Right kidney (tissue), 9 donors: ENCODE data around the gene FCRLB.
"Not testable (repeated sequence)": the region's sequence is repeated elsewhere in the genome, so short reads cannot be mapped to it uniquely, and the experiment has no call there.

ENCODE experiments used
- DNase-seq: peaks from one replicate; pipeline ENCODE4 v3.0.0-alpha.2; 2016
- long read RNA-seq, 8 donors: transcript quantifications; one replicate each; lab custom pipeline, GENCODE V29; 2026

Gene FCRLB, protein sequence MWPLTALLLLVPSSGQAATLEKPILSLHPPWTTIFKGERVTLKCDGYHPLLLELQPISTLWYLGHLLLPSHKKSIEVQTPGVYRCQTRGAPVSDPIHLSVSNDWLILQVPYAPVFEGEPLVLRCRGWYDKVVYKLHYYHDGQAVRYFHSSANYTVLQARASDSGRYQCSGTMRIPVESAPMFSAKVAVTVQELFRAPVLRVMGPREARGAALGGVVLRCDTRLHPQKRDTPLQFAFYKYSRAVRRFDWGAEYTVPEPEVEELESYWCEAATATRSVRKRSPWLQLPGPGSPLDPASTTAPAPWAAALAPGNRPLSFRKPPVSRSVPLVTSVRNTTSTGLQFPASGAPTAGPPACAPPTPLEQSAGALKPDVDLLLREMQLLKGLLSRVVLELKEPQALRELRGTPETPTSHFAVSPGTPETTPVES
- long read RNA-seq, donor 1, partial matches to known transcripts: 0 of 4 reads
- long read RNA-seq, donor 1, other reads (novel, unspliced or antisense): 0 of 4 reads
- long read RNA-seq, donor 2, transcript FCRLB-206 (2 exons, 1,989 nt): major isoform, 6 of 6 reads
- long read RNA-seq, donor 2, partial matches to known transcripts: 0 of 6 reads
- long read RNA-seq, donor 2, other reads (novel, unspliced or antisense): 0 of 6 reads
- long read RNA-seq, donor 3, partial matches to known transcripts: 0 of 1 reads
- long read RNA-seq, donor 3, other reads (novel, unspliced or antisense): 0 of 1 reads
- long read RNA-seq, donor 4, partial matches to known transcripts: 0 of 1 reads
- long read RNA-seq, donor 4, other reads (novel, unspliced or antisense): 0 of 1 reads
- long read RNA-seq, donor 5, partial matches to known transcripts: 0 of 2 reads
- long read RNA-seq, donor 5, other reads (novel, unspliced or antisense): 0 of 2 reads
- long read RNA-seq, donor 6: 0 reads
- long read RNA-seq, donor 7, partial matches to known transcripts: 0 of 3 reads
- long read RNA-seq, donor 7, other reads (novel, unspliced or antisense): 0 of 3 reads
- long read RNA-seq, donor 8, partial matches to known transcripts: 0 of 1 reads
- long read RNA-seq, donor 8, other reads (novel, unspliced or antisense): 0 of 1 reads

DNA sequence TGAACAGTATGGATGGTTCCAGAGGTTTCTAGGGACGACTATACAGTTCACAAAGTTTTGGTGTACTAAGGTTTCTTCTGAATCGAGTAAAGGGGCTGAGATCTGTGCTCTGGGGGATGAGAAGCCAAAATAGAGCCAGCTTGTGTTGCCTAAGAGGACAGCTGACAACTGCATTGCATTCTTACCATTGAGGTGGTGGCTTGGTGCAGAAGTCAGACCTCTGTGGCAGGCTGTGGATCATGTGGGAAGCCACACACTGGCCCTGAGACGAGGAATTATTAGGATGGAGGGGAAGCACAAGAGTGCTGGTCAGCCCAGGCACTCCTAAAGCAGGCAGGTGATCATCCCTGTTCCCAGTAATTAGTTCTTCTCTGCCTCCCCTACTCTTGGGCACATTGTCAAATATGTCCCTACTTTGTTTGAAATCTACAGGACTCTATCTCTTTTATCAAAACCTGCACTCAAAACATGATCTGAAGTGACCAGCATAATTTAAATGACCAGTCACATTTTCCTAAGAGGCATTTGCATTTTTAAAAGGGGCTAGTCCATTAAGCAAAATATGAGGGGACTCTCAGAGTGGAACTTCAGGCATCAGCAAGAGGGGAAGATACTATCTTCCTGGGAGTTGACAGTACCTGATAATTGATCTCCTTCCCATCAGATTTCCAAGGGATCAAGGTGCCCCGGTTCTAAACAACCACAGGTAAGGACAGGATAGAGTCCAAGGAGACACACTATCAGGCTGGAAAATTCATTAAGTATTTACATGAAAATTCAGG is at the start of gene FCRLB:
TSS of gene FCRLB (plus strand) at position 589 of the 782 bp plus-strand sequence. CDS start 1,129 bp downstream, outside the sequence.
- no peak for DNase-seq

DNA sequence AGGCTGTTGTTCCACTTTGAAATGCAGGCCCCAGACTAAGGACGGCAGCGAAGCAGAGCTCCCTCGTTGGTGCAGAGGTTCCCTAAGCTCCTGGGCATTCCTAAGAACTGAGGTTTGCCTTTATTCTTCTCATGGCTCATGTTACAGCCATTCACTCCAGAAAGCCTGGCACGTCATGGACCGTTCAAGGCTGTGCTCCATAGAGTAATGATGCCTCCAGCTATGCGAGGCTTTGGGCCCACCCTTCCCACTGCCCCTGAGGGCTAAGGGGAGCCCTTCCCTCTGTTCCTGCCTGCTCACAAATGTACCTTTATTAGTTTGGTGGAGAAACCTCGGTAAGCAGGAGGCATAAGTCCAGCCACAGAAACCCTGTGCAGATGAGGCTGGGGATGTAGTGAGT is 47.9 kb upstream of the FCRLB start:
- not testable (repeated sequence) for DNase-seq

DNA sequence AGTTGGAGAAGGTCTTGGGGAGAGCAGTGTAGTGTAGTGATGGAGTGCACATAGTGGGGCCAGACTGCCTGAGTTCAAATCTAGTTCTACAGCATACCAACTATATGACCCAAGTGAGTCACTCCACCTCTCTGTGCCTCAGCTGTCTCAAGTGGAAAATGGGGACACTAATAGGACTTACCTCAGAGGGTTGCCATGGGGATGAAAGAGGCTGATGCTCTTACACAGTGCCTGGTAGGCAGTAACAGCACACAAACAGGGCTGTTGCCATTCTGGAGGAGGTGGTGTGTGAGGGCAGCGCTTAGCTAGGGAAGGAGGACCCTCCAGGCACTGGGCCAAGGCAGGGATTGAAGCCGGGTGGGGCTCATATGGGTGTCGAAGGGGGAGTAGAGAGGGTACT is 46.9 kb upstream of the FCRLB start:
- not testable (repeated sequence) for DNase-seq

DNA sequence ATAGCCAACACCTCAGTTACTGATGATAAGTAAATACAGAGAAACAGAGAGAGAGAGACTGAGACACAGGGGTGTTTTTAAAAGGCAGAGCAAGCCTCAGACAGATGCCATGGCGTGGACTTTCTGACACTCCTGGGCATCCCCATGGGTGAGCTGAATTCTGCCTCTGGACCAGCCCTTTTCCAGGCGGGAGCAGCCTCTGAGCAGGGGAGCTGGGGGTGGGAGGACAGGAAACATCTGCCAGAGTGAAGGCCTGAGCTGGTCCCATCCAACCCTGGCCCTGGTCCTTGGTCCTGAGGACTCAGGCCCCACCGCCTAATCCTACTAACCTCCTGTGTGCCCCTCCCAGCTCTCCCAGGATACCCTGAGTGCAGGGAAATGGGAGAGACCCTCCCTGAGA is 46.4 kb upstream of the FCRLB start:
- DNase-seq: not testable (repeated sequence)

DNA sequence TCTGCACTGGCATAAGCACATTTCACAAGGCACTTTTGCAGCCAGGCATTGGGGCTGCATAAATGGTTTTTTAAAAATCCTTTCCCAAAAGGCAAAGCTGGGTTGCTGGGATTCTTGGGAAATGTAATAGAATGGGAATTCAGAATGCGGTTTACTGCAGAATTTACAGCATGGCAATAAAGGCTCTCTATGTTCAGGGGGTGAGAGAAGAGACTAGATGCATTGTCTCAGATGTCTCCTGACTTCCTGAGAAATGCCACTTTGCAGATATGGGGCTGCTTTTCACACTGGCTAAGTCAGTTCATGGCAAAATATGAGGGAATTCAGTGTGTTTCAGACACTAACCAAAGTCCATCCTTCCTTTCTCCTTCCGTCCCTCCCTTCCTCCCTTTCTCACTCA is 44.9 kb upstream of the FCRLB start:
- DNase-seq: no peak

DNA sequence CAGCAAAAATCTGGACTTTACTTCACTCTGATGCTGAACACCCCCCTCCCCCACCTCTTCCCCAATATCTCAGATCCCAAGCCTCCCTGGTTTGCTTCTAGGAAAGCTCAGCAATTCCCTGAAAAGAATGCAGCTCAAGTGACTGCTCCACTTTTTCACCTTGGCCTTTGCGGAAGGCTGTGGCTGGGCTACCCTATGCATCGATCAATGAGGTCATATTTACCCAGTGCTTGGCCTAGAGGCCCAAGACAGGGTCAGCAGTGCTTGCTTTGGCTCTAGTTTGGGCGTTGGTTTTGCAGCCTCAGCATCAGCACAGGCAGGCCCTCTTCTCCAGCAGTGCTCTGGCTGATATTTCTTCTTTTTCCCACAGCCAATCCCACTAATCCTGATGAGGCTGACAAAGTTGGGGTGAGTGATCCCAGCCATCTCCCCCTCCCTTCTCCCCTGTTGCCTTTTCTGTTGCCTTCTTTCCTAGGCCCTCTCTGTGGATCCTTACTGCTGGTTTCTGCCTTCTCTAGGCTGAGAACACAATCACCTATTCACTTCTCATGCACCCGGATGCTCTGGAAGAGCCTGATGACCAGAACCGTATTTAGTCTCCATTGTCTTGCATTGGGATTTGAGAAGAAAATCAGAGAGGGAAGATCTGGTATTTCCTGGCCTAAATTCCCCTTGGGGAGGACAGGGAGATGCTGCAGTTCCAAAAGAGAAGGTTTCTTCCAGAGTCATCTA is 44.2 kb upstream of the FCRLB start:
- no peak for DNase-seq

DNA sequence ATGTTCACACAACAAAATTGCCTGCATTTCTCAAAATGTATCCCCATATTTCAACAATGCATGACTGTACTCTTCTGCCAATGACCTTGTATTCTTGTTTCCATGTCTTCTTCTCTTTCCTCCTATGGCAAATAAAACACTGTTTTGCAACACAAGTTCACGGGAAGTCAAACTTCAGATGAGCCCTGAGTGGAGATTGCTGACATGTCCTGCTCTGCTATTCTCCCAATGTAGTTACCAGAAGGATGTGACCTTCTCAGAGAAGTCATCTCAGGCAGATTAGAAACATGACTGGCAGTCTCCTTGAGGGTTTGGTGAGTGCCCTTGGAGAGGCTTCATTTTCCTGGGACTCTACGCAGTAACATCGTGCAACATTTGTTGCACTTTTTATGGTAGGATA is 42.8 kb upstream of the FCRLB start:
- DNase-seq: no peak

DNA sequence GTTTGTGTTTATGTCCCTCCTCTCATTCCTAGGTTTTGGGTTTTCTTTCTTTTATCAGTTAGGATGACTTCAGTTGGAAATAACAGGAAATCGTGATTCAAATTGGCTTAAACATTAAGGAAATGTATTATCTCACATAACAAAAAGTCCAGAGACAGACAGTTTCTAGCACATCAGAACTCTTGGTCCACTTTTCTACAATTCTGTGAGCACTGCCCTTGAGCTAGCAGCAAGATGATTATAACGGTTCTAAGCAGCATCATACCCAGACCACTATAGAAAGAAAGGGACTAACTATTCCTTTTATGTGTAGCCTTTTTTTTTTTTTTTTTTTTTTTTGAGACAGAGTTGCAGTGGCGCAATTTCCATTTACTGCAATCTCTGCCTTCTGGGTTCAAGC is 39.5 kb upstream of the FCRLB start:
- DNase-seq: no peak

DNA sequence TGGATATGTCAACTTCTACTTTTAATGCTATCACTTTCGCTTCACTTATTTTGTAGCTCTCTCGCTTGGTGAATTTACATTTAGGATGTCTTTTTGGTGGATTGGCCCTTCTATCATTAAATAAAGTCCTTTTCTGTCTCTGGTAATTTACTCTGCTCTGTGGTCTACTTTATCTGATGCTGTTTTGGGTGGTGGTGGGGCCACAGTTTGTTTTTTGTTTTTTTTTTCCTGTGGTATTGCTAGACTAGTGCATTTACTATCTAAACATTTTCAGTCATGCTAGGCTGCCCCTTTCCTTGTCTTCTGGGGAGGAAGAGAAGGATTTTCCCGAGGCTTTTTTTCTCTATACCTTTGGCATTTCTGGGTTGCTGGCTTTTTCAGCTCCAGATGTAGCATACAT is 32.4 kb upstream of the FCRLB start:
- DNase-seq: no peak

DNA sequence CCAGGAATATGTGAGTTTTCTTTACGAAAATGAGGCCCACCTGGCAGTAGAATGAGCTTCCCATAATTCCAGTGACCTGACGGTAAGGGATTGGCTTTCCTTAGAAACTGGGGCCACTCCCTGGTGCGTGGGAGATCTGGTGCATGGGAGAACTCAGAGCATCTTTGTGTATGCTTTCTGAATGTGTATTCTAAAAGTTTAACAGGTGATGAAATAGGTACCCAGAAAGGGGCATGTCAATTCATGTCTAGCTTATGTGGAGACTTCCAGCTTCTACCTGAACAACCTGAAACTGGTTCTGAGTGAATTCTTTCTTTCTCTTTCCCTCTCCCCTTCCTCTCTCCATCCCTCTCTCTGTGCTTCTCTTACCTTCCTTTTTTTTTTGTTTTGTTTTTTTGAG is 29.5 kb upstream of the FCRLB start:
- no peak for DNase-seq

DNA sequence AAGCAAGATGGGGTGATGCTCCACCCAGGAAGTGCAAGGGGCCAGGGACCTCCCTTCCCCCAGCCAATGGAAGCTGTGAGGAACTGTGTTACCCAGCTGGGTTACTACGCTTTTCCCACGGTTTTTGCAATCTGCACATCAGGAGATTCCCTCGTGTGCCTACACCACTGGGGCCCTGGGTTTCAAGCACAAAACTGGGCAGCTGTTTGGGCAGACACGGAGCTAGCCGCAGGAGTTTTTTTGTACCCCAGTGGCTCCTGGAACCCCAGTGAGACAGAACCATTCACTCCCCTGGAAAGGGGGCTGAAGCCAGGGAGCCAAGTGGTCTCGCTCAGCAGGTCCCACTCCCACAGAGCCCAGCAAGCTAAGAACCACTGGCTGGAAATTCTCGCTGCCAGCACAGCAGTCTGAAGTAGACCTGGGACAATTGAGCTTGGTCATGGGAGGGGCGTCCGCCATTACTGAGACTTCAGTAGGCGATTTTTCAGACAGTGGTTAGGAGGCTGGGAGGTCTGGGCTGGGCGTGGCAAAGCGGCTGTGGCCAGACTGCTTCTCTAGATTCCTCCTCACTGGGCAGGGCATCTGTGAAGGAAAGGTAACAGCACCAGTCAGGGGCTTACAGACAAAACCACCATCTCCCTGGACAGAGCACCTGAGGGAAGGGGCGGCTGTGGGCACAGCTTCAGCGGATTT is 28.2 kb upstream of the FCRLB start:
- DNase-seq: not testable (repeated sequence)

DNA sequence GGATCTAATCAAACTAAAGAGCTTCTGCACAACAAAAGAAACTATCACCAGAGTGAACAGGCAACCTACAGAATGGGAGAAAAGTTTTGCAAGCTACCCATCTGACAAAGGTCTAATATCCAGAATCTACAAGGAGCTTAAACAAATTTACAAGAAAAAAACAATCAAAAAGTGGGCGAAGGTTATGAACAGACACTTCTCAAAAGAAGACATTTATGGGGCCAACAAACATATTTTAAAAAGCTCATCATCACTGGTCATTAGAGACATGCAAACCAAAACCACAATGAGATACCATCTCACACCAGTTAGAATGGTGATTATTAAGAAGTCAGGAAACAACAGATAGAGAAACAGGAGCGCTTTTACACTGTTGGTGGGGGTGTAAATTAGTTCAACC is 23.0 kb upstream of the FCRLB start:
- DNase-seq: not testable (repeated sequence)

DNA sequence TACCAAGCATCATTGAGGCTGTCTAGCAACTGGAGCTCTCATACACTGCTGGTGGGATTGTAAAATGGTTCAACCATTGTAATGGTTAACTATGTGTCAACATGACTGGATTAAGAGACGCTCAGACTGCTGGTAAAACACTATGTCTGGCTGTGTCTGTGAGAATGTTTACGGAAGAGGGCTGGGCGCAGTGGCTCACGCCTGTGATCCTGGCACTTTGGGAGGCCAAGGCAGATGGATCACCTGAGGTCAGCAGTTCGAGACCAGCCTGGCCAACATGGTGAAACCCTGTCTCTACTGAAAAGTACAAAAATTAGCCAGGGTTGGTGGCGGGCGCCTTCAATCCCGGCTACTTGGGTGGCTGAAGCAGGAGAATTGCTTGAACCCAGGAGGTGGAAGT is 19.1 kb upstream of the FCRLB start:
- no peak for DNase-seq

DNA sequence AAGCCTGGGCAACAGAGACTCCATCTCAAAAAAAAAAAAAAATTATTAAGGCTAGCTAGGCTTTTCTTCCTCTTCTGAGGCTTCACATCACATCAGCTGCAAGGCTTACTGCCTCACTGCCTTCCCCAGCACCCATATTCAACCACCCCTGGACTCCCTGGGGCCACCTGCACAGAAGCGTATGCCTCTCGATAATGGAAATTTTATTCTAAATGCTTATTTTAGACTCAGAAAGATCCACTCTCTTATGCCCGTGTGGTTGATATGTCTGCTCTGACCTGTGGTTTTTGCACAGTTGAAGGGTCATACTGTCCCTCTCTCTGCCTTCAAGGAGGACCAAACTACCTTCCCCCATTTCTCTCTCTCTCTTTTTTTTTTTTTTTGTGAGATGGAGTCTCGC is 15.8 kb upstream of the FCRLB start:
- no peak for DNase-seq

DNA sequence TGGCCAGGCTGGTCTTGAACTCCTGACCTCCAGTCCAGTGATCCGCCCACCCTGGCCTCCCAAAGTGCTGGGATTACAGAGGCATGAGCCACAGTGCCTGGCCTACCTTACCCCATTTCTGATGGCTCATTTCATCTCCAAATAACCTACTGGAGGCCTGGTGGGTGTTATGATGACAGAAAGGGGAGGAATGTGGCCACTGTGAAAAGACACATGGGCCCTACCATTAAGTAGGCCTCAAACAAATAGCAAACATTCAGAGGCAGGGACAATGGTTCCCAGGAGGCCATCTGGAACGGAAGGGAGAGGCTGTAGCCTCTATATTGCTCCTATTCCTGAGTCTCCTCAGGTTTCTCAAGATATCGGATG is 15.2 kb upstream of the FCRLB start:
- no peak for DNase-seq

DNA sequence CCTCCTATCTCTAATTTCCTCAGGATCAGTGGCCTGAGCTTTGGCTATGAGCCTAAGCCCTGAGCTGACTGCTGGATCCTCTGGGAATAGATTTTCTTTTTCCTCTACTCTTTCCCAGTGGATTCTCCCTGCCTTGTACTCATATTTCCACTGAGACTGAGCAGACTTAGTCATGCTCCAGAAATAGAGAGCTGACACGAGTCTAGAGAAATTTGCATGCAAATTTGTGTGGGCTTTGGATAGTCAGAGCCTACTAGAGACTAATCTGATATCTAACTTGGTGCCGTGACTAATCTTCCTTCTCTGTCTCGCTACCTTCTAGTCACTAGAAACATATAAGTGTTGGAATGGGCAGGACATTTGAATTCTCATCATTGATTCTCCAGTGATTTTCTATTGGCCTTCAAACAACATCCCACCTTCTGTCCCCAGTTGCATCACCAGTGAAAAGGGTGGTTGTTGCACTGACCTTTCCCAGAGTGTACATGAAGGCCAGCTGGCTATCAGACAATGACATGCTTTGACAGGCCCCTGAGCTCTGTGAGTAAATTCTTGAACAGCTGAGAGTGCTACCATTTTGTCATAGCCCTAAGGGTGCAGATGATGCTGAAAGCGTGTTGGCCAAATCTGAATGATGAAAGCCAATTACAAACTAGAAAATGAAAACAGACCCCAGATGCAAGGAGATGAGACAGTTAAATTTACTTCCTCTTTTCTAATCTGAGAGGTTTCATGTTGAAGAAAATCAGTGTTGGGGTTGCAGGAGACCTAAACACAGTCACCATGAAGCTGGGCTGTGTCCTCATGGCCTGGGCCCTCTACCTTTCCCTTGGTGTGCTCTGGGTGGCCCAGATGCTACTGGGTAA is 14.6 kb upstream of the FCRLB start, which contains the start of gene FCRLA:
TSS of gene FCRLA (plus strand) at position 748 of the 866 bp plus-strand sequence. CDS start at position 784, 36 bp downstream.
- no peak for DNase-seq

DNA sequence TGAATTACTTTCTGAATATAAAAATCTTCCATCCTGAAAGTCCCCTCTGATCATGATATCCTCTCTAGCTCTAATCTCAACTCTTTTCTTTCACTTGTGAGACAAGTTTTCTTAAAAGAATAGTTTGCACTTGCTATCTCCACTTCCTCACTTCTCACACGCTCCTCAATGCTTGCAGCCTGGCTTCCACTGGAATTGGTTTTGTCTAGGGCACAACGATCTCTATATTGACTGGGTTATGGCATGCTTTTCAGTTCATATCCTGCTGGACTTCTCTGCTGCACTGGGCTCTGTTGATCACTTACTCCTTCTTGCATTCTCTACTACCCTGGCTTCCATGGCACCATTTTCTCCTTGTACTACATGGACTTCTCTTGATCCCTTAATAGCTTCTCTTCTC is 13.8 kb upstream of the FCRLB start:
- no peak for DNase-seq

DNA sequence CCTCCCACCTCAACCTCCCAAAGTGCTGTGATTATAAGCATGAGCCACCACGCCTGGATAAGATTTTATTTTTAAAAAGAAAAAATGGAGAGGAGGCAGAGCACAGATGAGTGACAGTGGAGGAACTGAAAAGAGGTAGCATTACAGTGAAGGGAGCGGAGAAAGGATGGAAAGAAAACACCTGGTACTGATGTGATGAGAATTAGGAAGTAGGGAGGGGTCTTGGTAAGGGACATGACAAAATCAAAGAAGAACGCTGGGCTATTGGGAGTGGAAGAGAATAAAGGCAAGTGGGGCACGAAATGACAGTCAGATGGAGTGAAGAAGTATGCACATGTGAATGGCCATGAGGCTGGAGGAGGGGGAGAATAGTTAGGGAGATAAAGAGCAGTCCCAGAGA is 12.0 kb upstream of the FCRLB start:
- no peak for DNase-seq

DNA sequence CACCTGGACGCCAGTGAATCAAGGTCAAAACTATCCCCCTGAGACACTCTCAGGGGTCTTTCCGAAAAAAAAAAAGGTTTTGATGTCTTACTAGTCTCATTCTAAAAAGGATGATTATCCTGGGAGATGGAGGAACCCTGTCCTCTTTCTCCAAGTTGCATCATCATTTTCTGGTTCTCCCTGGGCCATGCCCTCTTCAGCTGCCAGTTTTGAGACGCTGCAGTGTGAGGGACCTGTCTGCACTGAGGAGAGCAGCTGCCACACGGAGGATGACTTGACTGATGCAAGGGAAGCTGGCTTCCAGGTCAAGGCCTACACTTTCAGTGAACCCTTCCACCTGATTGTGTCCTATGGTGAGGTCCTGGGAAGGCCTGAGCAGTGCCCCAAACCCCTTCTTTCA is 10.8 kb upstream of the FCRLB start:
- DNase-seq: no peak
